ENCODE measurements around the gene ITK.

GRCh38 chr5:157230610-157231009 is 50.0 kb downstream of the ITK start:
- TF ChIP-seq GATA3 (IDR thresholded peaks at IDR 0.05; ENCODE audit: low read depth, low read length) (no peak), GATA2 (IDR thresholded peaks at IDR 0.05; ENCODE audit: low read depth, low read length) (no peak)

All from SH-SY5Y (cell line).